A549 treated with Mapracorat at 1 μM for 4 hours (cell line): ENCODE results near the gene HDAC9. TPM values are rescaled to one million over a fixed set of nuclear protein-coding genes. Genes with fewer than 3 reads are reported as not detected.

ENCODE experiments used
- total RNA-seq: library from RNA; stranded (reverse); fragments of 200-300 nt; extraction: Qiagen RNA extraction; gene quantifications from 5 replicates; pipeline ENCODE4 v1.2.3, GENCODE V29; 2022

The HDAC9 gene
- 0.16 to 0.25 TPM (median 0.24 TPM) in 5 replicates for total RNA-seq

GRCh38 chr7:18495412-18496340 is at the start of gene HDAC9:
Gene HDAC9 (plus strand): TSS chr7:18495749. CDS start chr7:18496303, 554 bp downstream.

